NCI-H460 (cell line): ENCODE results near the gene ITIH1. TPM values are rescaled to one million over a fixed set of nuclear protein-coding genes. Genes with fewer than 3 reads are reported as not detected.

ENCODE experiments used
- DNase-seq: peaks from one replicate; pipeline ENCODE4 v3.0.0-alpha.2; 2016; ENCODE audit warnings: low read depth; ENCODE audit errors: extremely low read depth
- small RNA-seq, 2 experiments: library from RNA; depleted of rRNA; stranded (forward); fragments of <200 nt; gene quantifications; one replicate each; pipeline ENCODE3, GENCODE V24; 2014
- total RNA-seq: library from RNA; depleted of rRNA; stranded (reverse); fragments of >200 nt; shearing (Covaris generic); gene quantifications from 2 replicates; pipeline ENCODE4 v1.2.3, GENCODE V29; 2014; rRNA removed

ITIH1 gene
- total RNA-seq, 1 experiment from 2014 or later: not detected

GRCh38 chr3:52836471-52836845 lies 59.1 kb downstream of the ITIH1 start:
- no peak for DNase-seq

- DNase-seq: no peak
Observed at GRCh38 chr3:52836986-52837385, 59.6 kb downstream of the ITIH1 start.

- no peak for DNase-seq
Observed at GRCh38 chr3:52838561-52839267, 61.3 kb downstream of the ITIH1 start.

- no peak for DNase-seq
Observed at GRCh38 chr3:52839268-52839575, 61.8 kb downstream of the ITIH1 start.

- no peak for DNase-seq
Observed at GRCh38 chr3:52839892-52840545, 62.6 kb downstream of the ITIH1 start.

GRCh38 chr3:52841211-52841980 lies 64.0 kb downstream of the ITIH1 start:
- no peak for DNase-seq

Small RNAs within 50 kb of the gene (small RNA-seq; reads per million reads assigned to genes)
- gene AC006254.2: 0 reads per million in 2 experiments
- gene MUSTN1: 0 reads per million in 2 experiments

Other genes starting within 250 kb of the ITIH1 start
- 25.0 and 25.6 TPM in 2 replicates for gene NT5DC2, start 243.7 kb upstream of the ITIH1 start, total RNA-seq
- gene UQCC5, start 241.0 kb upstream of the ITIH1 start, total RNA-seq: 5.4 and 18.0 TPM in 2 replicates
- 32.1 and 38.2 TPM in 2 replicates for gene PBRM1, start 91.7 kb upstream of the ITIH1 start, total RNA-seq
- 173 and 174 TPM in 2 replicates for gene GNL3, start 91.6 kb upstream of the ITIH1 start, total RNA-seq
- gene GLT8D1, start 71.8 kb upstream of the ITIH1 start, total RNA-seq: 53.5 and 58.6 TPM in 2 replicates
- gene SPCS1, start 71.5 kb upstream of the ITIH1 start, total RNA-seq: 172 and 198 TPM in 2 replicates
- 24.2 and 26.7 TPM in 2 replicates for gene NEK4, start 6.7 kb upstream of the ITIH1 start, total RNA-seq
- not detected in 2 replicates for gene ITIH3, start 17.2 kb downstream of the ITIH1 start, total RNA-seq
- gene ITIH4, start 53.1 kb downstream of the ITIH1 start, total RNA-seq: 0.66 and 1.7 TPM in 2 replicates
- 0.67 and 1.9 TPM in 2 replicates for gene MUSTN1, start 57.4 kb downstream of the ITIH1 start, total RNA-seq
- gene STIMATE, start 119.9 kb downstream of the ITIH1 start, total RNA-seq: 4.3 and 5.6 TPM in 2 replicates